ENCODE data around the gene SHQ1.

The SHQ1 gene

DNA sequence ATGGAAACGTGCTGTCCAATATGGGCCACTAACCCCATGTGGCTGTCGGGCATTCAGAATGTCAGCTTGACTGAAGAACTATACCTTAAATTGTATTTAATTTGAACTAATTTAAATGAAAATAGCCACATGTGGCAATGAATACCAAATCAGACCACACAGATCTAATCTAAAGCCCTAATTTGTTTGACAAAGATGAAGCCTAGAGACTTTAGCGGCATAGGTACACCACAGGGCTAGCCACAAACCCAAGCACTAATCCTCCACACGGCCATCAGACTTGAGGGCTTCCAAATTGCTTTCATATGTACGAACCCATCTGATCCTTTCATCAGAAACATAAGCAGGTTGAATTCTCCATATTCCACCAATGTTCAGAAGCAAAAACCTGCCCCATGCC, 81.4 kb downstream of the SHQ1 start:
- TF ChIP-seq EZH2 (IDR thresholded peaks at IDR 0.05; ENCODE audit: borderline replicate concordance, low read length): no peak
- TF ChIP-seq, protein P1, sequence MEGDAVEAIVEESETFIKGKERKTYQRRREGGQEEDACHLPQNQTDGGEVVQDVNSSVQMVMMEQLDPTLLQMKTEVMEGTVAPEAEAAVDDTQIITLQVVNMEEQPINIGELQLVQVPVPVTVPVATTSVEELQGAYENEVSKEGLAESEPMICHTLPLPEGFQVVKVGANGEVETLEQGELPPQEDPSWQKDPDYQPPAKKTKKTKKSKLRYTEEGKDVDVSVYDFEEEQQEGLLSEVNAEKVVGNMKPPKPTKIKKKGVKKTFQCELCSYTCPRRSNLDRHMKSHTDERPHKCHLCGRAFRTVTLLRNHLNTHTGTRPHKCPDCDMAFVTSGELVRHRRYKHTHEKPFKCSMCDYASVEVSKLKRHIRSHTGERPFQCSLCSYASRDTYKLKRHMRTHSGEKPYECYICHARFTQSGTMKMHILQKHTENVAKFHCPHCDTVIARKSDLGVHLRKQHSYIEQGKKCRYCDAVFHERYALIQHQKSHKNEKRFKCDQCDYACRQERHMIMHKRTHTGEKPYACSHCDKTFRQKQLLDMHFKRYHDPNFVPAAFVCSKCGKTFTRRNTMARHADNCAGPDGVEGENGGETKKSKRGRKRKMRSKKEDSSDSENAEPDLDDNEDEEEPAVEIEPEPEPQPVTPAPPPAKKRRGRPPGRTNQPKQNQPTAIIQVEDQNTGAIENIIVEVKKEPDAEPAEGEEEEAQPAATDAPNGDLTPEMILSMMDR (IDR thresholded peaks at IDR 0.05; ENCODE audit: low read length): no peak
- H3K27ac ChIP-seq (ENCODE audit: low read depth, low read length, poor library complexity, severe bottlenecking): no peak overlapping the region

DNA sequence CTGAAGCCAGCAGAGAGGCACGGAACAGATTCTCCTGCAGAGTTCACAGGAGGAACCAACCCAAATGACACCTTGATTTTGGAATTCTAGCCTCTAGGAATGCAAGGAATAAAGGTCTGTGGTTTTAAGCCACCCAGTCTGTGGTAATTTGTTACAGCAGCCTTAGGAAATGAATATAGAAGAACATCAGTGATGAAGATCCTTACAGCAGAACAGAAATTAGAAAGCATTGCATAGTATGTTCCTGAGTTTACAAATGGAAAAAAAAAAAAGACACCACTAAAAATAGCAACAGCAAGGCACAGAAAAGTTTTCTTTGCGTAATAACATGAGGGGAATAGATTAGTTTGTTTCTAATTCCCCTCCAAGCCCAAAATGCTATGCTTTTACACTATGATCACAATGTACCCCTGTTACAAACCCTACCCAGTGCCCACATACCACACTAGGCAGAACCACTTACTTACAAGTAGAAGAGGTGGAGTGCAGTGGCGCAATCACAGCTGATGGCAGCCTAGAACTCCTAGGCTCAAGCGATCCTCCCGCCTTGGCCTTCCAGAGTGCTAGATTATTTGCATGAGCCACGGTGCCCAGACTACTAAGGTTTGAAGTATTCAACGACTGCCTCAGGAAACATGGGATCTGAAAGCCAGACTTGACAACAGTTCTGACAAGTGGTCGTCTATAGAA, 84.3 kb downstream of the SHQ1 start:
- no peak for TF ChIP-seq EZH2 (IDR thresholded peaks at IDR 0.05; ENCODE audit: borderline replicate concordance, low read length)
- TF ChIP-seq, protein P1 (IDR thresholded peaks at IDR 0.05; ENCODE audit: low read length): no peak
- Histone ChIP-seq H4K20me1 (ENCODE audit: insufficient read depth, low read length) (no peaks in the 10 kb centered on the region), H3K79me2 (ENCODE audit: insufficient read depth, low read length) (no peaks in the 10 kb centered on the region), H3K4me2 (ENCODE audit: low read length) (no peak overlapping the region), H3K4me1 (ENCODE audit: insufficient read depth, low read length, severe bottlenecking) (no peaks in the 10 kb centered on the region), H3K27ac (ENCODE audit: low read depth, low read length, poor library complexity, severe bottlenecking) (no peak overlapping the region), H3K9me3 (ENCODE audit: low read length) (no peaks in the 10 kb centered on the region), H2AFZ (ENCODE audit: low read length) (no peak overlapping the region), H3K9me2 (ENCODE audit: low read depth, low read length) (no peaks in the 10 kb centered on the region), H3K27me3 (ENCODE audit: insufficient read depth, low read length) (no peaks in the 10 kb centered on the region), H3K9ac (ENCODE audit: low read length) (no peak overlapping the region), H3K36me3 (ENCODE audit: insufficient read depth, low read length) (0 out of 2 replicates have a peak, but pooled peaks cover 7% of the 10 kb centered on the region), H3K4me3 (ENCODE audit: low read depth, low read length, poor library complexity, severe bottlenecking) (no peak overlapping the region), H3F3A (ENCODE audit: insufficient read depth, low read length) (no peaks in the 10 kb centered on the region)

More for the DNA sequence above, 81.4 kb downstream of the SHQ1 start:
- 0 out of 2 replicates have a peak, but pooled peaks cover 7% of the 10 kb centered on the region for H3K36me3 ChIP-seq (ENCODE audit: insufficient read depth, low read length)
- H3K4me1 ChIP-seq (ENCODE audit: insufficient read depth, low read length, severe bottlenecking): no peaks in the 10 kb centered on the region
- H3K27me3 ChIP-seq (ENCODE audit: insufficient read depth, low read length): no peaks in the 10 kb centered on the region
- no peak overlapping the region for H3K4me3 ChIP-seq (ENCODE audit: low read depth, low read length, poor library complexity, severe bottlenecking)
- no peak overlapping the region for H2AFZ ChIP-seq (ENCODE audit: low read length)
- H3K9me2 ChIP-seq (ENCODE audit: low read depth, low read length): no peaks in the 10 kb centered on the region
- no peak overlapping the region for H3K9ac ChIP-seq (ENCODE audit: low read length)
- no peaks in the 10 kb centered on the region for H3F3A ChIP-seq (ENCODE audit: insufficient read depth, low read length)
- H4K20me1 ChIP-seq (ENCODE audit: insufficient read depth, low read length): no peaks in the 10 kb centered on the region
- H3K4me2 ChIP-seq (ENCODE audit: low read length): no peak overlapping the region
- H3K9me3 ChIP-seq (ENCODE audit: low read length): no peaks in the 10 kb centered on the region
- H3K79me2 ChIP-seq (ENCODE audit: insufficient read depth, low read length): no peaks in the 10 kb centered on the region

DNA sequence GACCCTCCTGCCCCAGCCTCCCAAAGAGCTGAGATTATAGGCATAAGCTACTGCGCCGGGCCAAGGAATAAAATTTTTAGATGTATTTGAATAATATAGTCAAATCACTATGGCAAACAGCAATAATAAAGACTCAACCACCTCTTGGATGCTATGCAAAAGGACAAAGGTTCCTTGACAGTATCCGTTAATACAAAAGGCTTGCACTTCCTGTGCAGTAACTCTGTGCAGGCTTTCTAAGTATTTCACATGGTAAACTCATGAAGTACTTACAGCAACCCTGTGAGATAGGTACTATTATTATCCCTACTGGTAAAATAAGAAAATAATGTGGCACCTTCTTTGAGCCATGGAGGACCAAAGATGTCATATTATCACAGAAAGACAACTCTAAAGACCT, 86.8 kb downstream of the SHQ1 start:
- no peak overlapping the region for H2AFZ ChIP-seq (ENCODE audit: low read length)
- no peaks in the 10 kb centered on the region for H3F3A ChIP-seq (ENCODE audit: insufficient read depth, low read length)
- no peaks in the 10 kb centered on the region for H3K79me2 ChIP-seq (ENCODE audit: insufficient read depth, low read length)
- H3K9me3 ChIP-seq (ENCODE audit: low read length): no peaks in the 10 kb centered on the region
- H3K36me3 ChIP-seq (ENCODE audit: insufficient read depth, low read length): 0 out of 2 replicates have a peak, but pooled peaks cover 4% of the 10 kb centered on the region
- TF ChIP-seq, protein P1 (IDR thresholded peaks at IDR 0.05; ENCODE audit: low read length): no peak
- TF ChIP-seq EZH2 (IDR thresholded peaks at IDR 0.05; ENCODE audit: borderline replicate concordance, low read length): no peak
- H3K27me3 ChIP-seq (ENCODE audit: insufficient read depth, low read length): no peaks in the 10 kb centered on the region
- no peak overlapping the region for H3K27ac ChIP-seq (ENCODE audit: low read depth, low read length, poor library complexity, severe bottlenecking)
- no peak overlapping the region for H3K9ac ChIP-seq (ENCODE audit: low read length)
- no peak overlapping the region for H3K4me3 ChIP-seq (ENCODE audit: low read depth, low read length, poor library complexity, severe bottlenecking)
- peaks cover 11% of the 10 kb centered on the region for H3K4me1 ChIP-seq (ENCODE audit: insufficient read depth, low read length, severe bottlenecking)
- H3K4me2 ChIP-seq (ENCODE audit: low read length): no peak overlapping the region
- H3K9me2 ChIP-seq (ENCODE audit: low read depth, low read length): no peaks in the 10 kb centered on the region
- no peaks in the 10 kb centered on the region for H4K20me1 ChIP-seq (ENCODE audit: insufficient read depth, low read length)
